Fibroblast of mammary gland (primary cell): ENCODE measurements around the gene TSPAN11.
A peak's percentile ranks its signal among the peaks of the same experiment; 100 is the strongest.

Experiments
- DNase-seq: peaks from one replicate; pipeline ENCODE4 v3.0.0-alpha.2; 2010; ENCODE audit warnings: low read depth
- H3K4me3 ChIP-seq: 2 replicates; pipeline ENCODE4 v1.5.1; 2011; ENCODE audit warnings: low read depth, mild to moderate bottlenecking, low read length, moderate library complexity; ENCODE audit not compliant: control insufficient read depth
- TF ChIP-seq, protein P1 (sequence below): conservative IDR thresholded peaks from 2 replicates; pipeline ENCODE4 v1.5.1; 2011; ENCODE audit warnings: low read depth, low read length, inconsistent platforms; ENCODE audit not compliant: control insufficient read depth, insufficient read depth

The TSPAN11 gene

GRCh38 chr12:30969606-30970395 lies 43.3 kb downstream of the TSPAN11 start:
- no peak for DNase-seq
- TF ChIP-seq, protein P1, sequence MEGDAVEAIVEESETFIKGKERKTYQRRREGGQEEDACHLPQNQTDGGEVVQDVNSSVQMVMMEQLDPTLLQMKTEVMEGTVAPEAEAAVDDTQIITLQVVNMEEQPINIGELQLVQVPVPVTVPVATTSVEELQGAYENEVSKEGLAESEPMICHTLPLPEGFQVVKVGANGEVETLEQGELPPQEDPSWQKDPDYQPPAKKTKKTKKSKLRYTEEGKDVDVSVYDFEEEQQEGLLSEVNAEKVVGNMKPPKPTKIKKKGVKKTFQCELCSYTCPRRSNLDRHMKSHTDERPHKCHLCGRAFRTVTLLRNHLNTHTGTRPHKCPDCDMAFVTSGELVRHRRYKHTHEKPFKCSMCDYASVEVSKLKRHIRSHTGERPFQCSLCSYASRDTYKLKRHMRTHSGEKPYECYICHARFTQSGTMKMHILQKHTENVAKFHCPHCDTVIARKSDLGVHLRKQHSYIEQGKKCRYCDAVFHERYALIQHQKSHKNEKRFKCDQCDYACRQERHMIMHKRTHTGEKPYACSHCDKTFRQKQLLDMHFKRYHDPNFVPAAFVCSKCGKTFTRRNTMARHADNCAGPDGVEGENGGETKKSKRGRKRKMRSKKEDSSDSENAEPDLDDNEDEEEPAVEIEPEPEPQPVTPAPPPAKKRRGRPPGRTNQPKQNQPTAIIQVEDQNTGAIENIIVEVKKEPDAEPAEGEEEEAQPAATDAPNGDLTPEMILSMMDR = no peak
- no peak overlapping the region for H3K4me3 ChIP-seq

GRCh38 chr12:30970559-30971197 lies 44.1 kb downstream of the TSPAN11 start:
- DNase-seq = no peak
- TF ChIP-seq, protein P1 = no peak
- no peak overlapping the region for H3K4me3 ChIP-seq

- DNase-seq = no peak
- TF ChIP-seq, protein P1 = no peak
- no peak overlapping the region for H3K4me3 ChIP-seq
Observed at GRCh38 chr12:30972035-30972434, 45.5 kb downstream of the TSPAN11 start.

GRCh38 chr12:30973175-30973574 lies 46.6 kb downstream of the TSPAN11 start:
- peak; percentile 78 for DNase-seq
- TF ChIP-seq, protein P1 = no peak
- no peak overlapping the region for H3K4me3 ChIP-seq

- no peak for DNase-seq
- TF ChIP-seq, protein P1 = no peak
Observed at GRCh38 chr12:30973830-30974229, 47.3 kb downstream of the TSPAN11 start.

GRCh38 chr12:30974746-30975500 lies 48.4 kb downstream of the TSPAN11 start:
- TF ChIP-seq, protein P1 = no peak
- no peak for DNase-seq
- no peak overlapping the region for H3K4me3 ChIP-seq

More at GRCh38 chr12:30973830-30974229, 47.3 kb downstream of the TSPAN11 start:
- no peak overlapping the region for H3K4me3 ChIP-seq
